GM18951 (cell line): ENCODE data around the gene RPL22.

Source experiments
- POLR2A ChIP-seq: IDR thresholded peaks from 4 replicates; pipeline ENCODE4 v1.6.1; 2011; ENCODE audit warnings: mild to moderate bottlenecking; ENCODE audit not compliant: insufficient read length, insufficient read depth; ENCODE audit errors: extremely low read depth
- in situ Hi-C: fragments of 300-500 bp; cut with MboI; formaldehyde crosslinking; loops from one replicate; pipeline ENCODE4 v1.12.0; 2022; ENCODE audit warnings: low sequenced_read_pairs, mixed read lengths, inconsistent platforms; ENCODE audit not compliant: unreplicated experiment

RPL22 gene

DNA sequence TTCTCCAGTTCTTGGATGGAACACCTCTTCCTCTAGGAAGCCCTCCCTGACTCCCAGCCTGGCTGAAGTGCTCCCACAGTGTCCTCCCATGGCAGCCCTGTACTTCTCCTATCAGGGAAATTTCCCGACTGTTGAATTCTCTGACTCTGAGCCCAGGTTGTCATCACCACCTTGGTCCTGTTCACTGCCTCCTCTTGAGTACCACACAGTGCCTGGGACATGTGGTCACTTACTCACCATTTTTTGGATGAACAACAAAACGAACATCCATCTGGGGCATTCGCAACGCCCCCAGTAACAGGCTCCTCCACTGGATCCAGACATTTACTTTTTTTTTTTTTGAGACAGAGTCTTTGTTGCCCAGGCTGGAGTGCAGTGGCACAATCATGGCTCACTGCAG lies 56.7 kb downstream of the RPL22 start:
- no peak for TF ChIP-seq POLR2A
- in situ Hi-C loops: no loop called here

- TF ChIP-seq POLR2A: no peak
- in situ Hi-C loops: no loop called here
Observed at GRCh38 chr1:6142036-6142621, 57.3 kb downstream of the RPL22 start.

DNA sequence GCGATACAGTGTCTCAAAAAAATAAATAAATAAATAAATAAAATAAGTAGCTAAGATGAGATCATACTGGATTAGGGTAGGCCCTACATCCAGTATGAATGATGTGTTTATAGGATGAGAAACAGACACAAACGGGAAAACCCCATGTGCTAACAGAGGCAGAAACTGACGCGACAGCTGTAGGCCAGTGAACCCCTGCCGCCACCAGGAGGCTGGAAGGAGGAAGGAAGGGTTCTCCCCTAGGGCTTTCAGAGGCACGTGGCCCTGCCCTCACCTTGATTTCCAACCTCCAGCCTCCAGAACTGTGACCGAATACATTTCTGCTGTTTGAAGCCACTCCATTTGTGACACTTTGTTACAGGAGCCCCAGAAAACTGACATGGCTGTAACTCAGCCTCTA lies 57.8 kb downstream of the RPL22 start:
- TF ChIP-seq POLR2A: no peak
- in situ Hi-C loops: no loop called here

- in situ Hi-C loops: no loop called here
- TF ChIP-seq POLR2A: no peak
Observed at GRCh38 chr1:6140413-6140812, 59.0 kb downstream of the RPL22 start.

DNA sequence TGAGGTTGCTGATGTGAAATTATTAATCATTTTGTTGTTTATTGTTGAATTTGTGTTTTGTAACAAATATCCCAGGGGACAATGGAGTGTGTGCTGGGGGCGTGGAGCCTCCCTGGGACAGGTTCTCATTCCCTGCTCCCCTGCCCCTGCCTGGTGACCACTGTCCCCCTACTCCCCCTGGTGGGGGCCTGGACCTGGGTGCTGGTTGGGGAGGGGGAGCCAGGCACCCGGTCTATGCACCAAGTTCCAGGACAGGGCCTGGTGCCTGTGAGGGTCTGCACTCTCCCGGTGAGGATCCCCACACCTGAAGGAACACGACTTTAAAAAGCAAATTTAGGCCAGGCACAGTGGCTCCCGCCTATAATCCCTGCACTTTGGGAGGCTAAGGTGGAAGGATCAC lies 61.6 kb downstream of the RPL22 start:
- in situ Hi-C loops: no loop called here
- no peak for TF ChIP-seq POLR2A

DNA sequence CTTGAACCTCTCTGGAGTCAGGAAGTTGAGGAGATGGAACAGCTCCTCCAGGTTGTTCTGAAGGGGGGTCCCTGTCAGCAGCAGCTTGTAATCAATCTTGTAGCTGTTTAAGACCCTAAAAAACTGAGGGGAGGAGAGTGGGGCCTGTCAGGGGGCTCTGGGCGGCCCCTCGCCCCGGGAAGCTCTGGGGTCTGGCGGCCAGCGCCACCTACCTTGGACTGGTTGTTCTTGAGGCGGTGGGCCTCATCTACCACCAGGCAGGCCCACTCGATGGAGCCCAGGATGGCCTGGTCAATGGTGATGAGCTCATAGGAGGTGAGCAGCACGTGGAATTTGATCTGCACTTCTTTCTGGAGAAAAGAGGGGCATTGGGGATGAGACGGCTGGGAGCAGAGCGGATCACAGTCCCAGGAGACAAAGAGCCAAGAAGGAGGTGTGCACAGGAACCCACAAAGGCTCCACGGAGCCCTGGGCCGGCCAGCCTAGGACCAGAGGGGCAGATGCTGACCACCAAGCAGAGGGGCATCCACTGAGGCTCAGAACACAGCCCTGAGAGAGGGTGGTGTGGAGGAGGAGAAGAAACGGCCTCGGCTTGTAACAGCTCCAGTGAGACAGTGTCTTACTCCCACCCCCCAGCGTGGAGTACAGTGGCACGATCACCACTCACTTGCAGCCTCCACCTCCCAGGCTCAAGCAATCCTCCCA lies 62.7 kb downstream of the RPL22 start:
- TF ChIP-seq POLR2A: no peak
- in situ Hi-C loops: no loop called here
